Memory B cell (primary cell): Measurements from ENCODE around the gene C6orf132.
A peak's percentile ranks its signal among the peaks of the same experiment; 100 is the strongest.
"Not testable (repeated sequence)": the region's sequence is repeated elsewhere in the genome, so short reads cannot be mapped to it uniquely, and the experiment has no call there.

Source experiments
- ATAC-seq: fragments of 150-1000 bp; cut with Tn5 transposase; 2 replicates; pipeline ENCODE4 v1.10.0; 2021; ENCODE audit warnings: low read depth, mild to moderate bottlenecking, moderate library complexity
- DNase-seq, 2 donors: peaks; one replicate each; pipeline ENCODE4 v3.0.0; 2022; ENCODE audit warnings: low spot score in 2 of 2
- H3K27ac Mint-ChIP-seq: one replicate; pipeline ENCODE4 v1.8.0; 2022; ENCODE audit warnings: mild to moderate bottlenecking, moderate library complexity, mixed read lengths
- H3K27me3 Mint-ChIP-seq: one replicate; pipeline ENCODE4 v1.8.0; 2022; ENCODE audit warnings: mixed read lengths
- H3K36me3 Mint-ChIP-seq: one replicate; pipeline ENCODE4 v1.8.0; 2022; ENCODE audit warnings: mild to moderate bottlenecking, mixed read lengths
- H3K4me1 Mint-ChIP-seq: one replicate; pipeline ENCODE4 v1.8.0; 2022; ENCODE audit warnings: mixed read lengths
- H3K4me3 Mint-ChIP-seq: one replicate; pipeline ENCODE4 v1.8.0; 2022; ENCODE audit warnings: mild to moderate bottlenecking, moderate library complexity, mixed read lengths
- H3K9me3 Mint-ChIP-seq: one replicate; pipeline ENCODE4 v1.8.0; 2022; ENCODE audit warnings: mixed read lengths

The C6orf132 gene

DNA sequence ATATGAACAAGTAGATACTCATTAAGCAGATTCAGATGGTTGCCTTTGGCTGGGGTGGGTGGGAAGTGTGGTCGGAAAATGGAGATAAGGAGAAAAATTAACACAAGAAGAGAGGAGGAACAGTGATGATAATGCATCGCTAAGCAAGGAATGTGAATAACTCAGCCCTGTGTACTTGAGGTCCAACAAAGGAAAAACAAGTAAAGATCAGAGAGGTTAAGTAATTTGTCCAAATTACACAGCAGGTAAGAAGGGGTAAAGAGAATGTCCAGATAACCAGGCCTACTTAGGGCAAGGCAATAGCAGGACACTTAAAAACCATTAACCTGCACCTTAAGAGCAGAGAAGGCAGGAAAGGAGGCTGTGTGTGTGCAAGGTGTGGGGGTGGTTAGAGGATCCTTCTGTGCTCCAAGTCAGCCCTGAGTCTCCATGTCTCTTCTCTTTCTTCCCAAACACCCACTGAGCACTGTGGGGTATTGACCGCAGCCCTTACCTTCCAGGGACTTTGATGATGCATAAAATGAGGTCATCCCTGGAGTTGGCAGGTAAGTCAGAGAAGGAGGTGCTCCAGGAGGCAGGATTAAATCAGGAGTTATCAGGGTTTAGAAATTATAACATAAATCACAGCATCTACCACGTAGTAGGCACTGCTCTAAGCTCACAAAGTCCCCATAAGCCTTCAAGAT is 10.3 kb upstream of the C6orf132 start:
- H3K36me3 Mint-ChIP-seq, ATAC-seq, H3K27ac Mint-ChIP-seq, DNase-seq, H3K4me3 Mint-ChIP-seq, H3K9me3 Mint-ChIP-seq, H3K4me1 Mint-ChIP-seq, H3K27me3 Mint-ChIP-seq: not testable (repeated sequence)

DNA sequence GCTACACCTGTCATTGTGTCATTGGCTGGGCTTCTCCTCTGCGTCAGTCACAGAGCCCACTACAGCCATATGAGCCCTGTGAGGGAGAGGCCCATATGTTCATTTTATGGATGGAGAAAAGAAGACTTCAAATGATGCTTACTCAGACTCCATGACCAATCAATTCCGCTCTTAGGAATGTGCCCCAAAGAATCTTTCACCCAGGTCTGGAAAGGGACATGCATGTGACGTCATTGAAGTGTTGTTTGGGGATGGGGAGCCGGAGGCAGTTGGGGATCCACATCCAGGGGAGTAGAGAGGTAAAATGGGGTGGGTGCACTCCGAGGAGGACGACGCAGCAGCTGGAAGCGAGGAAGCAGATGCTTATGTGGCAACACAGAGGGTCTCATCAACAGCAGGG is 9.6 kb upstream of the C6orf132 start:
- no peaks in the 10 kb centered on the region for H3K4me1 Mint-ChIP-seq
- H3K27ac Mint-ChIP-seq = no peak overlapping the region
- no peak overlapping the region for H3K4me3 Mint-ChIP-seq
- no peak for DNase-seq
- peaks cover 7% of the 10 kb centered on the region for H3K27me3 Mint-ChIP-seq
- H3K36me3 Mint-ChIP-seq = no peaks in the 10 kb centered on the region
- ATAC-seq = no peak
- H3K9me3 Mint-ChIP-seq = no peaks in the 10 kb centered on the region

DNA sequence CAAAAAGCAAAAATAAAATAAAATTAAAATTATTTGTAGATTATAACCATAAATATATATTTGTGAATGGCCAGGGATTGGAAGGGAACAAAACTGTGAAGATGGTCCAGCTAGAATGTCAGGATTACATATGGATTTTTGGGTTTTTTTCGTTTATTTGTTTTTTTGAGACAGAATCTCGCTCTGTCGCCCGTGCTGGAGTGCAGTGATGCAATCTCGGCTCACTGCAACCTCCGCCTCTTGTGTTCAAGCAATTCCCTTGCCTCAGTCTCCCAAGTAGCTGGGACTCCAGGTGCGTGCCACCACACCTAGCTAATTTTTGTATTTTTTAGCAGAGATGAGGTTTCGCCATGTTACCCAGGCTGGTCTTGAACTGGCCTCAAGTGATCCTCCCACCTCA is 7.8 kb upstream of the C6orf132 start:
- Mint-ChIP-seq H3K27me3 (peaks cover 7% of the 10 kb centered on the region), H3K27ac (no peak overlapping the region), H3K9me3 (no peaks in the 10 kb centered on the region), H3K36me3 (no peaks in the 10 kb centered on the region), H3K4me1 (no peaks in the 10 kb centered on the region), H3K4me3 (no peak overlapping the region)
- no peak for DNase-seq
- no peak for ATAC-seq

- H3K9me3 Mint-ChIP-seq = no peaks in the 10 kb centered on the region
- DNase-seq (no peak), ATAC-seq (no peak)
- no peaks in the 10 kb centered on the region for H3K4me1 Mint-ChIP-seq
- H3K4me3 Mint-ChIP-seq = no peak overlapping the region
- H3K27ac Mint-ChIP-seq = no peak overlapping the region
- peaks cover 13% of the 10 kb centered on the region for H3K27me3 Mint-ChIP-seq
- no peaks in the 10 kb centered on the region for H3K36me3 Mint-ChIP-seq
Measured at GRCh38 chr6:42148058-42148457, 5.6 kb upstream of the C6orf132 start.

GRCh38 chr6:42147138-42147562 is 4.7 kb upstream of the C6orf132 start:
- ATAC-seq (no peak), DNase-seq (no peak)
- peaks cover 13% of the 10 kb centered on the region for H3K27me3 Mint-ChIP-seq
- no peaks in the 10 kb centered on the region for H3K36me3 Mint-ChIP-seq
- H3K4me3 Mint-ChIP-seq = no peak overlapping the region
- H3K27ac Mint-ChIP-seq = no peak overlapping the region
- peaks cover 2% of the 10 kb centered on the region for H3K4me1 Mint-ChIP-seq
- no peaks in the 10 kb centered on the region for H3K9me3 Mint-ChIP-seq

DNA sequence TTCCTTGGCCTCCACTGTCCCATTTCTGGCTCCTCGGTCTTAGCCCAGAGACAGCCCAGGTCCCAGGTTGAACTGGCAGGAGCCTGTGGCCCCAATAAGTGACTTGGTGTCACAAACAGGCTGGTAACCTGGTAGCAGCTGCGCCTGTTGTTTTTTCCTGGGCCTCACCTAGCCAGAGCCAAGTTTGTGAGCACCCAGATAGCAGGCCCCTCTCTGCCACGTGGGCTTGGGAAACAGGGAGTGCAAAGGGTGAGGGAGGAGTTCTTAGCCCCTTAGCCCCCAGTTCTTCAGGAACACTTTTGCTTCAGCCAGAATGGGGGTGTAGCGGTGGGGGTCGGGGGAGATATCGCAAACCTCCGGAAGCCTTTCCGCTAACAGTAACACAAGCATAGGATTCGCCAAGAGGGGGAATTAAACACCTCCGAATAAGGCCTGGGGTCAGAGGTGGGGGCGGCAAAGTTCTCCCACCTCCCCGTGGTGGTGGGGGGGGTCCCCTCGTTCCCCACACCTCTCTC is 760 bp downstream of the C6orf132 start:
- Mint-ChIP-seq H3K27me3 (peaks cover 10% of the 10 kb centered on the region), H3K4me3 (no peak overlapping the region), H3K9me3 (no peaks in the 10 kb centered on the region), H3K36me3 (no peaks in the 10 kb centered on the region), H3K4me1 (peaks cover 20% of the 10 kb centered on the region), H3K27ac (no peak overlapping the region)
- DNase-seq (no peak), ATAC-seq (no peak)

- Mint-ChIP-seq H3K4me3 (peak overlapping the region; percentile 11), H3K4me1 (peaks cover 24% of the 10 kb centered on the region)
- DNase-seq = no peak
Measured at GRCh38 chr6:42140756-42141602, 1.4 kb downstream of the C6orf132 start.

GRCh38 chr6:42140032-42140431 is 2.4 kb downstream of the C6orf132 start:
- Mint-ChIP-seq H3K4me1 (peaks cover 24% of the 10 kb centered on the region), H3K9me3 (no peaks in the 10 kb centered on the region), H3K36me3 (no peaks in the 10 kb centered on the region), H3K4me3 (no peak overlapping the region), H3K27ac (no peak overlapping the region), H3K27me3 (peaks cover 10% of the 10 kb centered on the region)
- peak; percentile 84 for ATAC-seq
- peak; percentile 21 to 31 for DNase-seq

More at GRCh38 chr6:42140756-42141602, 1.4 kb downstream of the C6orf132 start:
- Mint-ChIP-seq H3K27ac (no peak overlapping the region), H3K9me3 (no peaks in the 10 kb centered on the region), H3K36me3 (no peaks in the 10 kb centered on the region), H3K27me3 (peaks cover 10% of the 10 kb centered on the region)
- no peak for ATAC-seq

GRCh38 chr6:42138630-42139619 is 3.5 kb downstream of the C6orf132 start:
- H3K27me3 Mint-ChIP-seq = peaks cover 9% of the 10 kb centered on the region
- H3K4me1 Mint-ChIP-seq = peaks cover 24% of the 10 kb centered on the region
- no peak overlapping the region for H3K4me3 Mint-ChIP-seq
- no peaks in the 10 kb centered on the region for H3K9me3 Mint-ChIP-seq
- ATAC-seq = no peak
- H3K27ac Mint-ChIP-seq = no peak overlapping the region
- H3K36me3 Mint-ChIP-seq = no peaks in the 10 kb centered on the region
- DNase-seq = no peak

- Mint-ChIP-seq H3K27ac (no peak overlapping the region), H3K4me1 (peaks cover 24% of the 10 kb centered on the region), H3K9me3 (no peaks in the 10 kb centered on the region), H3K27me3 (peaks cover 4% of the 10 kb centered on the region), H3K36me3 (no peaks in the 10 kb centered on the region), H3K4me3 (no peak overlapping the region)
- no peak for DNase-seq
- ATAC-seq = no peak
Measured at GRCh38 chr6:42138190-42138589, 4.2 kb downstream of the C6orf132 start.

DNA sequence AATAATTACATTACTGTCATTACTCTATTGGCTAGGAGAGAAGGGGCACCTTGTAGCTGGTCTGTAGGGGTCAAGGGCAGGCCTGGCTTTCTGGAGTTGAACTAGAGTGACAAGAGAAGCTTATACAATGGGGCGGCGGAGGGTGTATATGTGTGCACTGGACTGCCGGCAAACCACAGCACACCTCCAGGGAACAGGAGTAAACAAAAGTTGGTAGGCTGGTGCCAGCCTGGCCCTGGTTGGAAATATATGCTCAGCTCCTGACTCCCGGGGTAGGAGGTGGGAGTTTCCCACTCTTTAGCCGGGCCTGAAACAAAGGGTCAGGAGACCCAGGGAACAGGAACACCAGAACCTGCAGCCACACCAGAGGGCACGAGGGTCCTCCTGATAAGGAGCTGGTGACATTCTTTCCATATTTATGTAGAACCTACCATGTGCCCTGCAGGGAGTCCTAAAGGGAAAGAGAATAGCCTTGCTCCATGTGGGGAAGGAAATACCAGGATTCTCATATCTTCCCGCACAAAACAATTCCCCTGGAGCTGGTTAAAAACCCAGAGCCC is 5.1 kb downstream of the C6orf132 start:
- no peak for ATAC-seq
- H3K27ac Mint-ChIP-seq = no peak overlapping the region

GRCh38 chr6:42136508-42137193 is 5.8 kb downstream of the C6orf132 start:
- H3K36me3 Mint-ChIP-seq = no peaks in the 10 kb centered on the region
- DNase-seq (peak; percentile 35 to 41), ATAC-seq (peak; percentile 74)
- H3K27me3 Mint-ChIP-seq = peaks cover 3% of the 10 kb centered on the region
- peaks cover 22% of the 10 kb centered on the region for H3K4me1 Mint-ChIP-seq
- no peaks in the 10 kb centered on the region for H3K9me3 Mint-ChIP-seq
- peak overlapping the region; percentile 81 for H3K4me3 Mint-ChIP-seq
- H3K27ac Mint-ChIP-seq = peak overlapping the region; percentile 54

More for the DNA sequence above, 5.1 kb downstream of the C6orf132 start:
- DNase-seq = no peak
- Mint-ChIP-seq H3K36me3 (no peaks in the 10 kb centered on the region), H3K27me3 (peaks cover 2% of the 10 kb centered on the region), H3K4me3 (no peak overlapping the region), H3K4me1 (peaks cover 22% of the 10 kb centered on the region), H3K9me3 (no peaks in the 10 kb centered on the region)

DNA sequence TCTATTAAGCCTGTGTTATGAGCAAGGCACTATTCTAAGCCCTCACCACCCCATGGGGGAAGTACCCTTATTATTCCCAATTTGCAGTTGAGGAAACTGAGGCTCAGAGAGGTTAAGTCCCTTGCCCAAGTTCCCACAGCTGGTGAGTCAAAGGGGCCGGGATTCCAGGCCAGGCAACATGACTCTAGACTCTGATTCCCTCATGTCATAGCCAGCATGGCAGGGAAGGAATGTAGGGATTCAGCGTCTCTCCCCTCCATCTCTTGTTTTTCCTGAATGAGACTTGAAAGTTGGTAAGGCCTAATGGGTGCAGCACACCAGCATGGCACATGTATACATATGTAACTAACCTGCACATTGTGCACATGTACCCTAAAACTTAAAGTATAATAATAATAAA is 6.7 kb downstream of the C6orf132 start:
- peaks cover 2% of the 10 kb centered on the region for H3K27me3 Mint-ChIP-seq
- no peak overlapping the region for H3K4me3 Mint-ChIP-seq
- no peak overlapping the region for H3K27ac Mint-ChIP-seq
- H3K36me3 Mint-ChIP-seq = no peaks in the 10 kb centered on the region
- peaks cover 18% of the 10 kb centered on the region for H3K4me1 Mint-ChIP-seq
- no peaks in the 10 kb centered on the region for H3K9me3 Mint-ChIP-seq
- ATAC-seq (no peak), DNase-seq (no peak)
